CD4-positive, alpha-beta T cell (primary cell): ENCODE data around the gene KRTAP4-7. TPM values are rescaled to one million over a fixed set of nuclear protein-coding genes. Genes with fewer than 3 reads are reported as not detected.
"Not testable (repeated sequence)": the region's sequence is repeated elsewhere in the genome, so short reads cannot be mapped to it uniquely, and the experiment has no call there.

ENCODE experiments used
- ATAC-seq: fragments of 200-7000 bp; cut with Tn5 transposase; one replicate; pipeline ENCODE4 v1.10.0; 2022; ENCODE audit warnings: mild to moderate bottlenecking; ENCODE audit not compliant: poor library complexity
- CTCF ChIA-PET: fragments of 350-600 bp; sonication (Branson Sonifier 250); formaldehyde crosslinking; loops from one replicate; lab custom pipeline; 2021; ENCODE audit warnings: antibody characterized with exemption, inconsistent platforms; lab: Charles Lee
- POLR2A ChIA-PET: fragments of 350-600 bp; sonication (Branson Sonifier 250); formaldehyde crosslinking; loops from one replicate; lab custom pipeline; 2021; ENCODE audit warnings: antibody characterized with exemption, inconsistent platforms; lab: Charles Lee
- DNase-seq, 14 experiments: peaks; one replicate each; pipeline ENCODE4 v3.0.0-alpha.2; 2013 to 2020; ENCODE audit warnings: mixed read lengths in 2 of 14
- H3K27ac ChIP-seq, 2 donors: one replicate each; pipeline versions ENCODE4 v1.5.1 to v1.7.0; 2013; ENCODE audit warnings: low read length in 2 of 2, low read depth in 1 of 2, mild to moderate bottlenecking in 1 of 2
- H3K27me3 ChIP-seq, 2 experiments: 1 replicate in 1 of 2; 2 replicates in 1 of 2; pipeline versions ENCODE4 v1.6.1 to v1.7.0; 2013; ENCODE audit warnings: low read length in 2 of 2, control low read depth in 1 of 2, mild to moderate bottlenecking in 1 of 2, moderate library complexity in 1 of 2; ENCODE audit not compliant: insufficient read depth in 2 of 2, control insufficient read depth in 1 of 2
- H3K36me3 ChIP-seq: one replicate; pipeline ENCODE4 v1.6.1; 2013; ENCODE audit warnings: low read length, control low read depth; ENCODE audit not compliant: insufficient read depth
- H3K4me1 ChIP-seq: one replicate; pipeline ENCODE4 v1.6.1; 2013; ENCODE audit warnings: low read length, control low read depth; ENCODE audit not compliant: insufficient read depth
- H3K4me3 ChIP-seq: one replicate; pipeline ENCODE4 v1.5.1; 2013; ENCODE audit warnings: mild to moderate bottlenecking, low read length, moderate library complexity
- H3K9me3 ChIP-seq, 2 experiments: 1 replicate in 1 of 2; 2 replicates in 1 of 2; pipeline versions ENCODE4 v1.6.1 to v1.7.0; 2013; ENCODE audit warnings: low read length in 2 of 2, mild to moderate bottlenecking in 2 of 2, control low read depth in 1 of 2, moderate library complexity in 1 of 2; ENCODE audit not compliant: control insufficient read depth in 1 of 2, insufficient read depth in 1 of 2
- H3K27ac Mint-ChIP-seq: one replicate; pipeline ENCODE4 v1.8.0; 2020; ENCODE audit warnings: mixed read lengths
- H3K27me3 Mint-ChIP-seq: one replicate; pipeline ENCODE4 v1.8.0; 2021; ENCODE audit warnings: mixed read lengths
- H3K36me3 Mint-ChIP-seq: one replicate; pipeline ENCODE4 v1.8.0; 2021; ENCODE audit warnings: low read depth, mixed read lengths
- H3K4me1 Mint-ChIP-seq: one replicate; pipeline ENCODE4 v1.8.0; 2021; ENCODE audit warnings: low read depth, mixed read lengths
- H3K4me3 Mint-ChIP-seq: one replicate; pipeline ENCODE4 v1.8.0; 2020; ENCODE audit warnings: mild to moderate bottlenecking, mixed read lengths
- H3K9me3 Mint-ChIP-seq: one replicate; pipeline ENCODE4 v1.8.0; 2020; ENCODE audit warnings: mixed read lengths
- intact Hi-C, 2 experiments: fragments of 100-400 bp; cut with DNase I in 1 of 2; cut with micrococcal nuclease in 1 of 2; formaldehyde crosslinking; loops; one replicate each; pipeline versions ENCODE4 v1.15.1 to v1.9.0; 2023 to 2025; cut with DNase I, micrococcal nuclease
- total RNA-seq, 174 experiments: library from RNA in 2 of 174; stranded (reverse) in 2 of 174; gene quantifications; one replicate each; pipeline ENCODE4 v1.2.3 and lab custom pipeline; 2021 to 2026
- TF ChIP-seq, protein P1 (sequence below): fragments of 200-600 bp; IDR thresholded peaks from one replicate; pipeline ENCODE4 v1.8.0; 2022; ENCODE audit warnings: antibody characterized with exemption, mild to moderate bottlenecking

Gene KRTAP4-7
- total RNA-seq, 2 experiments from 2014 or later, result not detected

DNA sequence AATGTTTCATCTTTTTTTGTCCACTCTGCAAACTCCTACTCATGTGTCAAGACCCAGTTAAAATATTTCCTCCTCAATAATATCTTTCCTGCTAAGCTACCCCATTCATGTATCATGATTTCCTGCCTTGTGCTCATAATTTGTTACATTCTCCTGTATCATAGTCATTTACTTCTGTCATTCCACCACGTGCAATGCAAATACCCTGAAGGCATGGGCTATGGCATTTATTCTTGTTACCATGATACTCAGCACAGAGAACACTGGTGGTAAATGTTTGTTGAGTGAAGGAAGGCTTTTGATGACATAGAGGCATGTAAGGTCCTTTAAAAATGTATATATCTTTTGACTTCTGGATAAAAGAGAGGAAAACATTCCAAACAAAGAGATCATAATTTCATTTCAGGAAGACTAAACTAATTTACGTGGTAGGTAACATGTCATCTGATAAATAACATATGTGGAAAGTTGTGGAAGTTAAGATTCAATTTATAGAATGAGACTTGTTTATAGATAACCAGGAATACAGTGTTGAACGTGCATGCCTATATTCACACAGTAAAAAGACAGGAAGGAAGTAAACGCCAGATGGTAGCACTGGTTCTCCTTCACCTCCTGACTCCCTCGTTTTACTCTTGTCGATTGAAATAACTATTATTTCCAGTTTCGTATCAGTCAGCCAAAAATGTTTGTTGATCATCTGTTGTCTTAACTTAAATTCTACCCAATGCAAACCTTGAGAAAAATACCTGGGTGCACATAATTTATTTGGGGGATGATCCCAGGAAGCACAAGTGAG lies 15.9 kb downstream of the KRTAP4-7 start:
- H3K9me3 ChIP-seq, H3K36me3 Mint-ChIP-seq, H3K4me1 ChIP-seq, H3K4me3 ChIP-seq, H3K27ac Mint-ChIP-seq, DNase-seq, CTCF ChIA-PET, POLR2A ChIA-PET, H3K36me3 ChIP-seq, H3K27me3 Mint-ChIP-seq, H3K9me3 Mint-ChIP-seq, H3K27me3 ChIP-seq, H3K27ac ChIP-seq, H3K4me3 Mint-ChIP-seq: not testable (repeated sequence)
- intact Hi-C loops, result loop anchor here in 1 of 2 experiments (5.0 kb wide), 2 partner anchors 37 to 222 kb away; no protein-coding TSS in a partner anchor
- TF ChIP-seq, protein P1, sequence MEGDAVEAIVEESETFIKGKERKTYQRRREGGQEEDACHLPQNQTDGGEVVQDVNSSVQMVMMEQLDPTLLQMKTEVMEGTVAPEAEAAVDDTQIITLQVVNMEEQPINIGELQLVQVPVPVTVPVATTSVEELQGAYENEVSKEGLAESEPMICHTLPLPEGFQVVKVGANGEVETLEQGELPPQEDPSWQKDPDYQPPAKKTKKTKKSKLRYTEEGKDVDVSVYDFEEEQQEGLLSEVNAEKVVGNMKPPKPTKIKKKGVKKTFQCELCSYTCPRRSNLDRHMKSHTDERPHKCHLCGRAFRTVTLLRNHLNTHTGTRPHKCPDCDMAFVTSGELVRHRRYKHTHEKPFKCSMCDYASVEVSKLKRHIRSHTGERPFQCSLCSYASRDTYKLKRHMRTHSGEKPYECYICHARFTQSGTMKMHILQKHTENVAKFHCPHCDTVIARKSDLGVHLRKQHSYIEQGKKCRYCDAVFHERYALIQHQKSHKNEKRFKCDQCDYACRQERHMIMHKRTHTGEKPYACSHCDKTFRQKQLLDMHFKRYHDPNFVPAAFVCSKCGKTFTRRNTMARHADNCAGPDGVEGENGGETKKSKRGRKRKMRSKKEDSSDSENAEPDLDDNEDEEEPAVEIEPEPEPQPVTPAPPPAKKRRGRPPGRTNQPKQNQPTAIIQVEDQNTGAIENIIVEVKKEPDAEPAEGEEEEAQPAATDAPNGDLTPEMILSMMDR, result peak; percentile 19
- H3K4me1 Mint-ChIP-seq, result peaks cover 17% of the 10 kb centered on the region
- peak; percentile 64 for ATAC-seq

DNA sequence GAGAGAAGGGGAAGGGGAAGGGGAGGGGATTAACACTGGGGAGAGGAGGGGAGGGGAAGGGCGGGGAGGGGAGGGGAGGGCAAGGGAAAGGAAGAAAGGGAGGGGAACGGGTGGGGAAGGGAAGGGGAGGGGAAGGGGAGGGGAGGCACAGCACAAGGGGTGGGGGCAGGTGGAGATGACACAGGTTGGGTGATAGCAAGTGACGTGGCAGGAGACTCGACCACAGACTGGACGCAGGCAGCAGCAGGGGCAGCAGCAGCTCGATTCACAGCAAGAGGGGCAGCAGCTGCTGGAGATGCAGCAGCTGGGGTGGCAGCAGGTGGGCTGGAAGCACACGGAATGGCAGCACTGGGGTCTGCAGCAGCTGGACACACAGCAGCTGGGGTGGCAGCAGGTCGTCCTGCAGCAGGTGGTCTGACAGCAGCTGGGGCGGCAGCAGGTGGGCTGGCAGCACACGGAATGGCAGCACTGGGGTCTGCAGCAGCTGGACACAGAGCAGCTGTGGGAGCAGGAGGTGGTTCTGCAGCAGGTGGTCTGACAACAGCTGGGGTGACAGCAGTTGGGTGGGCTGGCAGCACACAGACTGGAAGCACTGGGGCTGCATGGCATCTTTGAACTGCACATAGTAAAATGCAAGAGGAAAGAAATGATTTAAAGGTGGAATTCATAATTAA lies 17.8 kb downstream of the KRTAP4-7 start, which contains the start of gene KRTAP4-16:
Gene KRTAP4-16, minus strand, starts transcription at position 624 of the 674 bp plus-strand sequence. Its CDS starts 0 bp downstream, at position 624.
- Histone ChIP-seq H3K36me3 (no peaks in the 10 kb centered on the region), H3K4me1 (peaks cover 3% of the 10 kb centered on the region), H3K4me3 (no peak within 1 kb of the TSS), H3K27ac (no peak within 1 kb of the TSS), H3K27me3 (peaks cover 0 to 2% of the 10 kb centered on the region in 2 experiments), H3K9me3 (no peaks in the 10 kb centered on the region)
- no peak for ATAC-seq
- intact Hi-C loops, result loop anchor here in 1 of 2 experiments (5.0 kb wide), 1 partner anchor 221 kb away; no protein-coding TSS in a partner anchor
- peaks cover 11% of the 10 kb centered on the region for H3K27me3 Mint-ChIP-seq
- no peaks in the 10 kb centered on the region for H3K9me3 Mint-ChIP-seq
- no peak within 1 kb of the TSS for H3K27ac Mint-ChIP-seq
- peaks cover 17% of the 10 kb centered on the region for H3K4me1 Mint-ChIP-seq
- DNase-seq, result no peak
- CTCF ChIA-PET, result no interaction called here
- POLR2A ChIA-PET, result no interaction called here
- no peak within 1 kb of the TSS for H3K4me3 Mint-ChIP-seq
- TF ChIP-seq, protein P1, result no peak
- no peaks in the 10 kb centered on the region for H3K36me3 Mint-ChIP-seq

DNA sequence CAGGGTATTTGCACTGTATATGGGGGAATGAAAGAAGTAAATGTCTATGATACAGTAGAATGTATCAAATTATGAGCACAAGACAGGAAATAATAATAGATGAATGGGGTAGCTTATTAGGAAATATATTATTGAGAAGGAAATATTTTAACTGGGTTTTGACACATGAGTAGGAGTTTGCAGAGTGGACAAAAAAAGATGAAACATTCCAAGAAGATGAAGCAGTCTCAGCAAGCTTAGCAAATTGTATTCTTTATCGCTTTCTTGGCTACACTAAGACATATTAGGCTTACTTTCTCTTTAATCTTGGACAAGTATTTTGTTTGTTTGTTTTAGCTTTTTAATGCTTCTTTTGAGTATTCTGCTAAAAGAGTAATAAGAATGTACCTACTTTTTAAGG lies 19.9 kb downstream of the KRTAP4-7 start:
- no peak overlapping the region for H3K4me3 ChIP-seq
- TF ChIP-seq, protein P1, result no peak
- ChIA-PET POLR2A (no interaction called here), CTCF (no interaction called here)
- Mint-ChIP-seq H3K9me3 (no peaks in the 10 kb centered on the region), H3K4me3 (no peak overlapping the region), H3K27ac (no peak overlapping the region), H3K36me3 (no peaks in the 10 kb centered on the region), H3K27me3 (peaks cover 14% of the 10 kb centered on the region), H3K4me1 (peaks cover 22% of the 10 kb centered on the region)
- ATAC-seq (no peak), DNase-seq (no peak)
- no peak overlapping the region for H3K27ac ChIP-seq
- no peaks in the 10 kb centered on the region for H3K27me3 ChIP-seq
- no peaks in the 10 kb centered on the region for H3K9me3 ChIP-seq
- peaks cover 3% of the 10 kb centered on the region for H3K4me1 ChIP-seq
- H3K36me3 ChIP-seq, result no peaks in the 10 kb centered on the region
- intact Hi-C loops, result loop anchor here in 1 of 2 experiments (5.0 kb wide), 1 partner anchor 218 kb away; no protein-coding TSS in a partner anchor

DNA sequence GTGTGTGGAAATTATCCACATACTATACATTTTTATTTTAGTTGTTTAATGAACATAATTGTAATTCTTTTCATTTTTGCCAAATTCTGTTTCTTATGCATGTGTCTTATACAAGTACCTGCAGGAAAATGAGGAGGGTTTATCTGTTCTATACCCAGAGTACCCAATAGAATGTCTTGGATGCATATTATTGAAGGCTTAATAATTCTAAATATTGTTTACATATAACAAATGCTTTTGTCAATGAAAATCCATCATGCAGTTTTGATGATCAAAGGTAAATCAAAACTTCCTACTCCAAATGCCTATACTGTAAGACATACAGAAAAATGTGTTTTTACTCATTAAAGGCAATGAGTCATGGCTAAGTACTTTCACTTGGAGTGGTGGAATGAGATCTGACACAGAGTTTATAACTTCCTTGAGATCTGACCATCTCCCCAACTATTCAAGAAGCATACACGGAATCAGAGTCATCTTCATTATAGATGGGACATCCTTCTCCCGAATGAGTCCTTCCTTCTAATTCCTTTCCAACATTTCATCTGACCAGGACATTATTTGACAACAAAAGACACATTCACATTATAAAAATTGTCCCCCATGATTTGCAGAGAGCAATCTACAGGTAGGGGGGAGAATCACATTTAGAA lies 20.6 kb downstream of the KRTAP4-7 start:
- not testable (repeated sequence) for H3K9me3 Mint-ChIP-seq

More for the DNA sequence above, 20.6 kb downstream of the KRTAP4-7 start:
- H3K36me3 ChIP-seq, H3K4me3 ChIP-seq, DNase-seq, H3K27ac ChIP-seq, H3K27me3 ChIP-seq, POLR2A ChIA-PET, H3K27ac Mint-ChIP-seq, H3K4me3 Mint-ChIP-seq, H3K9me3 ChIP-seq, H3K36me3 Mint-ChIP-seq, H3K4me1 ChIP-seq, ATAC-seq, CTCF ChIA-PET: not testable (repeated sequence)
- H3K27me3 Mint-ChIP-seq, result peaks cover 14% of the 10 kb centered on the region
- H3K4me1 Mint-ChIP-seq, result peaks cover 23% of the 10 kb centered on the region
- intact Hi-C loops, result loop anchor here in 1 of 2 experiments (5.0 kb wide), 1 partner anchor 218 kb away; no protein-coding TSS in a partner anchor
